PC-9 (cell line): ENCODE measurements around the gene ANKRD11. TPM values are rescaled to one million over a fixed set of nuclear protein-coding genes. Genes with fewer than 3 reads are reported as not detected.
"Not testable (repeated sequence)": the region's sequence is repeated elsewhere in the genome, so short reads cannot be mapped to it uniquely, and the experiment has no call there.

Source experiments
- BruUV-seq: library from RNA; stranded (reverse); fragments of 400-500 nt; replicated peaks from 2 replicates; lab custom pipeline; 2021; lab: Mats Ljungman, UMichigan
- CTCF ChIA-PET: fragments of 300-600 bp; sonication (Branson Sonifier 250); formaldehyde crosslinking; loops from one replicate; lab custom pipeline; 2022; ENCODE audit warnings: antibody characterized with exemption; lab: Charles Lee
- POLR2A ChIA-PET: fragments of 300-600 bp; sonication (Branson Sonifier 250); formaldehyde crosslinking; loops from one replicate; lab custom pipeline; 2022; ENCODE audit warnings: antibody characterized with exemption; ENCODE audit not compliant: unreplicated experiment; lab: Charles Lee
- DNase-seq, 2 experiments: peaks; one replicate each; pipeline versions ENCODE4 v3.0.0 to v3.0.0-alpha.2; 2015 to 2022; ENCODE audit warnings: mixed read lengths in 1 of 2
- H2AFZ ChIP-seq: fragments of 200-600 bp; sonication (generic); 2 replicates; pipeline ENCODE4 v1.8.1; 2017; ENCODE audit warnings: antibody characterized with exemption
- H3F3A ChIP-seq: fragments of 200-600 bp; sonication (generic); 2 replicates; pipeline ENCODE4 v1.8.1; 2017; ENCODE audit warnings: antibody characterized with exemption, mild to moderate bottlenecking, low read depth; ENCODE audit not compliant: insufficient read depth
- H3K27ac ChIP-seq: fragments of 200-600 bp; sonication (generic); 2 replicates; pipeline ENCODE4 v1.6.1; 2016; ENCODE audit warnings: mixed run types
- H3K27me3 ChIP-seq: fragments of 200-600 bp; sonication (generic); 2 replicates; pipeline ENCODE4 v1.6.1; 2016; ENCODE audit warnings: low read depth, mixed run types; ENCODE audit not compliant: insufficient read depth
- H3K36me3 ChIP-seq: fragments of 200-600 bp; sonication (generic); 2 replicates; pipeline ENCODE4 v1.6.1; 2016; ENCODE audit warnings: low read depth, mixed run types
- H3K4me1 ChIP-seq: fragments of 200-600 bp; sonication (generic); replicated peaks from 2 replicates; pipeline ENCODE4 v1.6.1; 2016; ENCODE audit warnings: mixed run types; ENCODE audit not compliant: insufficient read depth
- H3K4me2 ChIP-seq: fragments of 200-600 bp; sonication (generic); 2 replicates; pipeline ENCODE4 v1.6.1; 2017; ENCODE audit warnings: mixed run types
- H3K4me3 ChIP-seq: fragments of 200-600 bp; sonication (generic); 2 replicates; pipeline ENCODE4 v1.6.1; 2016; ENCODE audit warnings: mixed run types
- H3K79me2 ChIP-seq: fragments of 200-600 bp; sonication (generic); 2 replicates; pipeline ENCODE4 v1.6.1; 2017; ENCODE audit warnings: low read depth, mixed run types
- H3K9me2 ChIP-seq: fragments of 200-600 bp; sonication (generic); 2 replicates; pipeline ENCODE4 v1.8.1; 2017; ENCODE audit warnings: mild to moderate bottlenecking; ENCODE audit not compliant: insufficient read depth
- H3K9me3 ChIP-seq: fragments of 200-600 bp; sonication (generic); 2 replicates; pipeline ENCODE4 v1.8.1; 2016; ENCODE audit warnings: low read depth; ENCODE audit not compliant: insufficient read depth
- H4K20me1 ChIP-seq: fragments of 200-600 bp; sonication (generic); 2 replicates; pipeline ENCODE4 v1.8.1; 2017; ENCODE audit not compliant: insufficient read depth
- CTCF ChIP-seq: fragments of 200-600 bp; sonication (generic); conservative IDR thresholded peaks from 2 replicates; pipeline ENCODE4 v1.6.1; 2017; ENCODE audit warnings: mixed run types, antibody characterized with exemption, mild to moderate bottlenecking, moderate library complexity
- EZH2 ChIP-seq: fragments of 200-600 bp; sonication (generic); IDR thresholded peaks from 2 replicates; pipeline ENCODE4 v1.8.0; 2017; ENCODE audit warnings: antibody characterized with exemption, low read depth
- intact Hi-C: fragments of 100-400 bp; cut with micrococcal nuclease; formaldehyde crosslinking; loops from one replicate; pipeline ENCODE4 v1.10.0; 2022; ENCODE audit not compliant: unreplicated experiment
- total RNA-seq: library from RNA; stranded (reverse); gene quantifications from 2 replicates; pipeline ENCODE4 v1.2.3, GENCODE V29; 2021

Gene ANKRD11
- total RNA-seq, 1 experiment from 2014 or later: 220 TPM

- ChIA-PET POLR2A (no interaction called here), CTCF (no interaction called here)
- Histone ChIP-seq H3K9me3 (no peaks in the 10 kb centered on the region), H3K27ac (no peak overlapping the region), H3K4me1 (no peaks in the 10 kb centered on the region), H3K9me2 (no peaks in the 10 kb centered on the region), H3K27me3 (no peaks in the 10 kb centered on the region), H3K36me3 (peaks cover 11% of the 10 kb centered on the region; the same call in 1 of the 2 replicates), H3K79me2 (peaks cover 95% of the 10 kb centered on the region), H3K4me2 (no peak overlapping the region), H3F3A (peaks cover 64% of the 10 kb centered on the region), H4K20me1 (peaks cover 93% of the 10 kb centered on the region), H2AFZ (no peak overlapping the region), H3K4me3 (no peak overlapping the region)
- intact Hi-C loops: no loop called here
- no peak for DNase-seq
- TF ChIP-seq CTCF: no peak
- TF ChIP-seq EZH2: no peak
- BruUV-seq: no TSS peak
These were observed 67.3 kb downstream of the ANKRD11 start for GRCh38 chr16:89422905-89423630.

- Histone ChIP-seq H3K79me2 (peaks cover 95% of the 10 kb centered on the region), H3K9me2 (no peaks in the 10 kb centered on the region), H3K4me1 (no peaks in the 10 kb centered on the region), H3K27me3 (no peaks in the 10 kb centered on the region), H3K4me3 (no peak overlapping the region), H4K20me1 (peaks cover 93% of the 10 kb centered on the region), H3K36me3 (peaks cover 17% of the 10 kb centered on the region; the same call in 1 of the 2 replicates), H3K27ac (no peak overlapping the region), H3F3A (peaks cover 68% of the 10 kb centered on the region), H2AFZ (no peak overlapping the region), H3K9me3 (no peaks in the 10 kb centered on the region), H3K4me2 (no peak overlapping the region)
- ChIA-PET POLR2A (interaction anchor here (0.7 kb wide), 1 partner anchor 23 kb away, joined by 4 read pairs; no protein-coding TSS in a partner anchor), CTCF (no interaction called here)
- TF ChIP-seq EZH2 (no peak), CTCF (no peak)
- intact Hi-C loops: no loop called here
- no TSS peak for BruUV-seq
- no peak for DNase-seq
These were observed 67.8 kb downstream of the ANKRD11 start for GRCh38 chr16:89422527-89422904.

GRCh38 chr16:89421300-89421699, 69.1 kb downstream of the ANKRD11 start:
- H3K9me3 ChIP-seq, H3K27ac ChIP-seq, H3K4me2 ChIP-seq, DNase-seq, BruUV-seq, intact Hi-C loops, H2AFZ ChIP-seq, H3K4me1 ChIP-seq, POLR2A ChIA-PET, H3K9me2 ChIP-seq, H3K27me3 ChIP-seq, CTCF ChIA-PET, H3K4me3 ChIP-seq: not testable (repeated sequence)
- Histone ChIP-seq H4K20me1 (peaks cover 93% of the 10 kb centered on the region), H3K79me2 (peaks cover 95% of the 10 kb centered on the region), H3F3A (peaks cover 72% of the 10 kb centered on the region), H3K36me3 (peaks cover 26% of the 10 kb centered on the region; the same call in 1 of the 2 replicates)
